NCI-H1417 (cell line): Measurements from ENCODE around the gene MCF2L2.

Experiments used
- DNase-seq, 3 experiments: peaks; one replicate each; lab custom pipeline; 2025; lab: John Stamatoyannopoulos, UW

Gene MCF2L2

GRCh38 chr3:183265834-183266417 lies 162.5 kb downstream of the MCF2L2 start:
- DNase-seq: peak in 2 of 3 experiments; percentile 66 to 76

GRCh38 chr3:183265157-183265642 lies 163.2 kb downstream of the MCF2L2 start:
- peak in 2 of 3 experiments; percentile 80 to 90 for DNase-seq

GRCh38 chr3:183264268-183264667 lies 164.2 kb downstream of the MCF2L2 start:
- peak in 2 of 3 experiments; percentile 19 to 50 for DNase-seq

GRCh38 chr3:183262875-183263378 lies 165.5 kb downstream of the MCF2L2 start:
- DNase-seq: no peak

GRCh38 chr3:183261151-183261724 lies 167.2 kb downstream of the MCF2L2 start:
- no peak for DNase-seq

GRCh38 chr3:183260167-183260904 lies 168.1 kb downstream of the MCF2L2 start:
- no peak for DNase-seq

- DNase-seq: no peak
Measured at GRCh38 chr3:183259621-183260020, 168.8 kb downstream of the MCF2L2 start.

- DNase-seq: no peak
Measured at GRCh38 chr3:183259087-183259486, 169.3 kb downstream of the MCF2L2 start.

GRCh38 chr3:183255348-183255730 lies 173.1 kb downstream of the MCF2L2 start:
- DNase-seq: peak in 2 of 3 experiments; percentile 64 to 65

- peak; percentile 39 to 84 (median 81) for DNase-seq
Measured at GRCh38 chr3:183254487-183255347, 173.7 kb downstream of the MCF2L2 start.

- peak; percentile 38 to 88 (median 76) for DNase-seq
Measured at GRCh38 chr3:183253528-183254486, 174.6 kb downstream of the MCF2L2 start.

GRCh38 chr3:183252973-183253527 lies 175.4 kb downstream of the MCF2L2 start, which contains the start of gene B3GNT5:
Gene B3GNT5 (plus strand): TSS chr3:183253253. CDS start chr3:183269799, 16,546 bp downstream.
- DNase-seq: peak; percentile 77 to 90 (median 88)

GRCh38 chr3:183252118-183252782 lies 176.2 kb downstream of the MCF2L2 start:
- no peak for DNase-seq

- DNase-seq: no peak
Measured at GRCh38 chr3:183249006-183249718, 179.3 kb downstream of the MCF2L2 start.

GRCh38 chr3:183247011-183247589 lies 181.3 kb downstream of the MCF2L2 start:
- DNase-seq: no peak

GRCh38 chr3:183244981-183245476 lies 183.4 kb downstream of the MCF2L2 start:
- no peak for DNase-seq

GRCh38 chr3:183244219-183244618 lies 184.2 kb downstream of the MCF2L2 start:
- DNase-seq: no peak

GRCh38 chr3:183242431-183242830 lies 186.0 kb downstream of the MCF2L2 start:
- DNase-seq: no peak
